Daoy (cell line): ENCODE measurements around the gene ZFP36. TPM values are rescaled to one million over a fixed set of nuclear protein-coding genes. Genes with fewer than 3 reads are reported as not detected.
"Not testable (repeated sequence)": the region's sequence is repeated elsewhere in the genome, so short reads cannot be mapped to it uniquely, and the experiment has no call there.

ENCODE experiments used
- DNase-seq: peaks from one replicate; pipeline ENCODE4 v3.0.0-alpha.2; 2015; ENCODE audit warnings: low read depth
- total RNA-seq: library from RNA; depleted of rRNA; stranded (reverse); fragments of >200 nt; shearing (Covaris generic); gene quantifications from 2 replicates; pipeline ENCODE4 v1.2.3, GENCODE V29; 2014; rRNA removed

The ZFP36 gene, protein sequence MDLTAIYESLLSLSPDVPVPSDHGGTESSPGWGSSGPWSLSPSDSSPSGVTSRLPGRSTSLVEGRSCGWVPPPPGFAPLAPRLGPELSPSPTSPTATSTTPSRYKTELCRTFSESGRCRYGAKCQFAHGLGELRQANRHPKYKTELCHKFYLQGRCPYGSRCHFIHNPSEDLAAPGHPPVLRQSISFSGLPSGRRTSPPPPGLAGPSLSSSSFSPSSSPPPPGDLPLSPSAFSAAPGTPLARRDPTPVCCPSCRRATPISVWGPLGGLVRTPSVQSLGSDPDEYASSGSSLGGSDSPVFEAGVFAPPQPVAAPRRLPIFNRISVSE
- 0.21 and 2.1 TPM in 2 replicates for total RNA-seq

DNA sequence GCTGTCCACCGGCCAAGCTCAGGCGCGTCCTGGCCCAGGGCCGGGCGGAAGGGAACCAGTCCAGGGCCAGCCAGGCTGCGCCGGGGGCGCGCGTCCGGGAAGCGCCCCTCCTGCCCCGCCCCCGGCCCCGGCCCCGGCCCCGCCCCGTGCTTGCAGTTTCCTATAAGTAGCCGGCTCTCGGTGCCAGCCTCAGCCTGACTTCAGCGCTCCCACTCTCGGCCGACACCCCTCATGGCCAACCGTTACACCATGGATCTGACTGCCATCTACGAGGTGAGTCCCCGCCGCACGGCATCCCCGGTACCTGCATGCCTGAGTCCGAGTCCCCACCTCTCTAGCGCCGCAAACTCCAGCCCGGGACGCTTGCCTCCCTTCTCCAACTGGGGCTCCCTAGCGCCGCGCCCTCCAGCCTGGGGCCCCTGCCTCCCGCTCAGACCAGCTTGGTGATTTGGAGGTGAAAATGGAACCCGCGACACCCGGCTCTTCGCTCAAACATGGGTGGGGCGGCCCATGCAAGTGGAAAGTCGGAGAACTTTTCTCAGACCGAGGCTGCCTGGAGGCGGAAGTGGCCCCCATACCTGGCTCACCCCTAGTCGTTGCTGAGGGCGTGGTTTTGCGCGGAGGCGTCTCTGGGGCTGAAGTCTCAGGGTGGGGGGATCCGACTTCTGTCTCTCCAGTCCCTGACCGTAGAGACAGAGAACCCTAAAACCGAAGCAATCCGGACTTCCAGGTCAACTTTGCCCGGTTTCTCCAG is at the start of gene ZFP36:
ZFP36 (plus strand) TSS at position 192 of the 754 bp plus-strand sequence; CDS start at position 250, 58 bp downstream.
- peak; percentile 87 for DNase-seq

DNA sequence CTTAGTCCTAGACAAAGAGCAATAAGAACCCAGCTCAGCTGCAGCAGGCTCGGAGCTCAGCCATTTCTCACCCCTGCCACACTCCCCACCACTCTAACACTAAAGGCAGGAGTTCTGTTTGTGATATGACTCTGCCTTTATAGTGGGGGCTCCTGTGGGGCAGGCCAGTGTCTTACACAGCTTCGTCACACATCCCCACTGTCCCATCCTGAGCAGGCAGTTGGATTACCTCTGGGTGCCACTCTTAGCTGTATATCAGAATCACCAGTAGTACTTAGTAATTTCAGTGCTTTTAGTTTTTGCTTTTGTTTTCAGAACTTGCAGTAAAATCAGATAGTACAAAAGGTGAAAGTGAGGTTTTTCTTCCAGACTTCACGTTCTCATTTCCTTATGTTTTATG is 47.6 kb upstream of the ZFP36 start:
- no peak for DNase-seq

DNA sequence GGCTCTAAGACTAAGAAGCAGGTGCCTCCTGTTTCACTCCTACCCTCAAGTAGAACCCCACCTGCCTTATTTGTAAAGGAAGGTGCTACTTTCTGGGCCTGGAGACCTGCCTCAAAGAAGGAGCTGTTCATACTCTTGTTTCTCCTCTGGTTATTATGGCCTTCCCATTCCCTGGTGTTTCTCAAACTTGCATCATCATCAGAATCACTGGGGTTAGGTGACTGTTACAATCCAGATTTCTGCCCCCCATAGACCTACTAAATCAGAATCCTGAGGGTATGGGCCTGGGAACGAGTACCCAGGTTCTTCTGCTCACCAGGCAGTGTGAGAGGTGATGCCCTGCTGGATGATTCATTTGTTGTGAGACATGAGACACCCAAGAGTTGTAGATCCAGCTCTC is 46.0 kb upstream of the ZFP36 start:
- no peak for DNase-seq

DNA sequence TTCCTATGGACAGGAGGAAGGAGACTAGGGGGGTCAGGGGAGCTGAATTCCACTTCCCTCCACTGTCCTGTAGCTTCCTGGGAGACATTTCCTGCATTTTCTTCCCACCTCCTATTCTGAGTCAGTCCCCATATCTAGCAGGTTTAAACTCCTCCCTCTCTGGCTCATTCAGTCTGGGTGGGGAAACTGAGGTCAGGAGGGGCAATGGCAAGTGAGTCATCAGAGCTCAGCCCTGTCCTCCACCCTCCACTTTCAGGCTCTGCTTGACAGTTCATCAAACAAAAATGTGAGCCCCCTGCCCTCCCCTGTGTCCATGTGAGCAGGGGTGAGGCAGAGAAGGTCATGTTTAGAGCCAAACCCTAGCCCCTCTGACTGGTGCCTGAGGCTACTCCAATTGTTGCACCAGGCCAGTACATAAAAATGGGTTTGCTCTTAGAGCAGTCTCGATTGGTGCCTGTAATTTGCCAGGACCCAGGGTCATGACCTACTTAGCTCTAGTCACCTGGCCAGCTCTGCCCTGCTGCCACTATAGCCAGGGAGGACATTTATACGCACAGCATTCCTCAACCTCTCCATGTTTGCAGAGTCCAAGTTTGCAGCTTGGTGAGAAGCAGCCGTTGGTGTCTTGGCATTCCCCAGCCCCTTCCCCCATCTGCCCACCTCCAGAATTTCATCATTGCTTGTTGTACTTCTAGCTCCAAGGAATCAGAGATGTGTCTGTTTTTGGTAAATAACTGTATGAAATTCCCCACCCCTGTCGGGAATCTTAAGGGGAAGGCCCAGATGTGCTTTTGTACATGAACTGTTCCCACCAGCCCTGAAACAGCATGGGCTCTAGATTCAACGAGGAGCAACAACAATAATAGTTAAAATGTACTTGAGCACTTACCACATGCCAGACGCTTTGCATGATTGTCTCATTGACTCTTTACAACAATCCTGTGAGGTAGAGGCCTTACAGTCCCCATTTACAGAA is 43.7 kb upstream of the ZFP36 start:
- peak; percentile 21 for DNase-seq

DNA sequence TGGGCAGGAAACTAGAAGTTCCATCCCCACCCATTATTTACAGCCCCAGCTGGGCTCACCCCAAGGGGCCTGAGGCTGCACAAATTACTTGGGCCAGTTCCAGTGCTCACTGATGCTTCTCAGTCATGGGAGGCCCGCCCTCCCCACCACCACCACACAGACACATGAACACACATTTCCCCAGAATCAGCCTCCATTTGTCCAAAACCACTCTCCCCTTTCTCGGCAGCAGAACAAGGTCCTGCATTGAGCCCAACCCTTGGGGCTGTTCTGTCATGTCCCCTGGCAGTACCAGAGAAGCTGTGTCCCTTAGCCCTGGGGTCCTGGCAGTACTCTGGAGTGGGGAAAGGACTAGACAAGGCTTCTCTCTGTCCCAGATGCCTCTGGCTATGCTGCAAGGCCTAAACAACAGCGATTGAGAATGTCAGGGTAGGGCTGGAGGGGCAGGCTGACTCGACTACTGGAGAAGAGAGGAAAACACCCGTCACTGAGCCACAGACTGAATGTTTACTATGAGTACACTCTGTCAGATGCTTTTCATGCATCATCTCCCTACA is 42.7 kb upstream of the ZFP36 start:
- DNase-seq = no peak

DNA sequence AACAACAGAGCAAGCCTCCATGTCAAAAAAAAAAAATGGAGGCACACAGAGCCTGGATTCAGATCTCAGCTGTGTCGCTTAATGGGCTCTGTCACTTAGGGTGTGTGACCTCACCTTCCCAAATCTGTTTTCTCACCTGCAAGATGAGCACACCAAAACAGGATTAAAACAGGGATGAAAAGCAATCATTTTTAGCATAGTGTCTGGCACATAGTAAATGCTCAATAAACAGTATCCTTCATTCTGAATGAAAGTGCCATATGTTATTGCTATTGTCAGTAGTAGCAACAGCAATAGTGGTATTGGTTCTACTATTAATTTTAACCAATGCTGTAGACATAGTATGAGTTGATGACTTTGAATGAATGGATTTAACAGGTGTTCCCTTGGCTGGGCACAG is 41.1 kb upstream of the ZFP36 start:
- no peak for DNase-seq

DNA sequence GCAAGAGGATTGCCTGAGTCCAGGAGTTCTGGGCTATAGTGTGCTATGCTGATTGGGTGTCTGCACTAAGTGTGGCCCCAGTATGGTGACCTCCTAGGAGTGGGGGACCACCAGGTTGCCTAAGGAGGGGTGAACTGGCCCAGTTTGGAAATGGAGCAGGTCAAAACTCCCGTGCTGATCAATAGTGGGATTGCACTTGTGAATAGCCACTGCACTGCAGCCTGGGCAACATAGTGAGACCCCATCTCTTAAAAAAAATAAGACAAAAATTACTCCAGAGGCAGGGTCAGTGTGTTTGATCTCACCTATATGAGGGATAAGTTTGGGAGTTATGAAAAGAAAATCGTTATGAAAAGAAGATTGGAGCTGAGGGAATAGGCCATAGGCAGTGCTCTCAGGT is 37.4 kb upstream of the ZFP36 start:
- DNase-seq = no peak

DNA sequence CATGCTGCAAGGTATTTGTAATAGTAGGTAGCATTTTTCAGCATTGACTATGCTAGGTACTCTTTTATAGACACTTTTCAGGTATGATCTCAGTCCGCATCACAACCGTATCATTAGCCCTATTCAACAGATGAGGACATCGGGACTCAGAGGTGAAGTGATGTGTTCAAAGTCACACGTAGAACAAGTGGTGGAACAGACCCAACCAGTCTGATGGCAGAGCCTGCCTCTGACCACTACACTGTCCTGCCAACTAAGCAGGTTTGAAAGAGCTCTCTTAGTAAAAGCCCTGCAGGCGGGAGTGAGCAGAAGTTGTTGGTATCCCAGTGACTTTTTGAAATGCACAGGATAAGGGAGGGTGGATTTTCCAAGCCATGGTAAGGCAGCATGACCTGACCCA is 35.9 kb upstream of the ZFP36 start:
- DNase-seq = no peak

DNA sequence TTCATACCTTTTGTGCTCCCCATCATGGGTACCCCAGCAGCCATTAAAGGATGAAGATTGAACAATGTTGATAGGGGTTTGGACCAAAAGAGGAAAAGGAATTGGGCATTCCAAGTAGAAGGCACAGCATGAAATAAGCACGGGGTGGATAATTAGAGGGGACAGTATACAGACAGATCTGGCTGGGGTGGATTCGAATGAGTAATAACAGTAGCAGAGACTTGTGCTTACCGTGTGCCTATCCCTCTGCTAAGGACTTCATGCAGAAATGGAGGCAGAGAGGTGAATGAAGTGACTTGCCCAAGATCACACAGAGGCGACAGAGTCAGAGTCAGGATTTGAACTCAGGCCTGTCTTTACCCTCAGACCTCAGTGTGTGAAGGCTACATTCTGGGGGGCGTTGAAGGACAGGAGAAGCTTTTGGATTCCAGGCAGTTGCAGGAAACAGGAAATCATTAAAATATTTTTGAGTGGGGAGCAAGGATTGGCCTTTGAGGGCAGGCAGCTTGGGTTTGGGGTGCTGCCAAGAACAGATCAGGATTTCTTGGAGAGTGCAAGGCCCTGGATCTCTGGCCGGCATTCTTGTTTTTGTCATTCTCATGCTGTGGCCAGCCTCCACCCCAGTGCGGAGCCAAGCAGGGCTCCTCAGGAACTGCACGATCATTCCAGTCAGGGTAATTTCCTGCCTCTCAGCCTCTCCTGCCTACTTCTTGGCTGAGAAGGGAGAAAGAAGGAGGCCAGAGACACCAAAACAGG is 34.4 kb upstream of the ZFP36 start:
- peak; percentile 74 for DNase-seq

DNA sequence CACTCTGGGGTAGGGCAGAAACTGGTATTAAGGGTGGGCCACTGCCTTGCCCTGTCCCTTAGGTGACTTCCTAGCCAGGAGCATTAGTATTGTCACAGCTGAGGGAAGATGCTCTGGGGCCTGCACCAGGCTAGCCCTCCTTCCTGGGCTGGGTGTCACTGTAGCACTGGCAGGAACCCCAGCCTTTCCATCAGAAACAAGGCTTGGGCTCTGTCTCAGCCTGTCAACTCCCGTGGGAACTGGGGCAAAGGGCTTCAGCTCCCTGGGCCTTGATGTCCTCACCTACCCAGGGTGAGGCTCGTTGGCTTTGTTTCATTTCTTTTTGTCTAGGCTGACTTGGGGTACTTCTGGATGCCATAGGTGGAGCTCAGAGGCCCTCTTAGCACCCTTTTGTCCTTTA is 33.7 kb upstream of the ZFP36 start:
- DNase-seq = no peak

DNA sequence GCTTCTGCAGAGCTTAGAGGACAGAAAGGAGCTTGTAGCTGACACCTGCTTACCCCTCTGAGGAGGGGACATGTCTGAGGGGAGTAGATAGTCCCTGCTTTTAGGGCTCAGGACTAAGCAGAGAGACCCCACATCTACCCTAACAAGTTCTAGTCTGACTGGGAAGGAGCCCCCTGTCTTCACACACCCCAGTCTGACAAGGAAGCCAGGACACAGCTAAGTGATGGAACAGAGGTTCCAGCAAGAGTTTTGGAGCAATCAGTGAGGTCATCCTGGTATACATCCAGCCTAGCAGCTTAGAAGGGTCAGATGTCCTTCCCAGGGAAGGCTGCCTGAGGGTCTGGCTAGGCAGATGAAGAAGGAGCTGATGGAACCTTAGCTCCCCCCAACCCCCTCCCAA is 30.7 kb upstream of the ZFP36 start:
- no peak for DNase-seq

DNA sequence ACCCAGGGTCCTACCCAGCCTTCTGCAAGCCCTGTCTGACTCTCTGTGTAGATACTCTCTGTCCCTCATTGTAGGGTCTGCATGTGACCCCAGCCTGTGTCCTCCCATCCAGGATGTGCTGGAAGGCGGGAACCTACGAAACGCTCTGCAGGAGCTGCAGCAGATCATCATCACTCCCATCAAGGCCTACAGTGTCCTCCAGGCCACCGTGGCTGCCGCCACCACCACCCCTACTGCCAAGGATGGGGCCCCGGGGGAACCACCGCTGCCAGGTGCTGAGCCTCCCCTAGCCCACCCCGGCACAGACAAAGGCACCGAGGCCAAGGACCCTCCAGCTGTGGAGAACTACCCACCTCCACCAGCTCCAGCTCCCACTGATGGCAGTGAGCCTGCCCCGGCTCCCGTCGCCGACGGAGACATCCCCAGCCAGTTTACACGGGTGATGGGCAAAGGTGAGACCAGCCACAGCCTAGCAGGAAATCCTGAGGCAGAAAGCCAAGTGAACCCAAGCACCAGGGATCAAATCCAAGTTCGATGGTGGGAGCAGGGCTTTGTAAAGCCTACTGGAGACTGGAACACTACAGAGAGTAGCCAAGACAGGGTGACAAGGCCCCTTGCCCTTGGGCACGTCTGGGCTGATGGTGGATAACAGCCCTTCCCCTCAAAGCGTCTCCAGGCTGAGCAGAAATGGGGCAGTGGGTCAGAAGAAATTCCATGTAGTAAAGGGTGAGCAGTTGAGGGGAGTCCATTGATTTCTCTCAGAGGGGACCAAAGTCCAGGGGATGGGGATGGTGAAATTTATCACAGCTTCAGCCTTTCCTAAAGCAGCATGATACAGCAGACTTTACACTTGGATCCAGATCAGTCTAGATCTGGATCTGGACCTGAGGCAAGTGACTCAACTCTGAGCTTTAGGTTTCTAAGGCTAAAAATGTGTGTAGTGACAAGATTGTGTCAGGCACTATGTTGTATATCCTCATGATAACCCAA is 29.0 kb upstream of the ZFP36 start:
- DNase-seq = no peak

DNA sequence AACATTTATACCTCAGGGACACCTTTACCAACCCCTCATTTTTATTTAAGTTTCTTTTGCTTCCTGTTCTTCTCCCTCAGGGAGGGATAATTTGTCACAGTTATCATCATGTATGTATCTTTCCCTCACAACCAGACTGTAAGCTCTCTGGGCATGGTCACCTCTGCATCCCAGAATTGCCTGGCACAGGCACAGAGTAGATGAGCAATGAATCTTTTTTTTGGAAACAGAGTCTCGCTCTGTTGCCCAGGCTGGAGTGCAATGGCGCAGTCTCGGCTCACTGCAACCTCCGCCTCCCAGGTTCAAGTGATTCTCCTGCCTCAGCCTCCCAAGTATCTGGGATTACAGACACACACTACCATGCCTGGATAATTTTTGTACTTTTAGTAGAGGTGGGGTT is 27.3 kb upstream of the ZFP36 start:
- DNase-seq = not testable (repeated sequence)

DNA sequence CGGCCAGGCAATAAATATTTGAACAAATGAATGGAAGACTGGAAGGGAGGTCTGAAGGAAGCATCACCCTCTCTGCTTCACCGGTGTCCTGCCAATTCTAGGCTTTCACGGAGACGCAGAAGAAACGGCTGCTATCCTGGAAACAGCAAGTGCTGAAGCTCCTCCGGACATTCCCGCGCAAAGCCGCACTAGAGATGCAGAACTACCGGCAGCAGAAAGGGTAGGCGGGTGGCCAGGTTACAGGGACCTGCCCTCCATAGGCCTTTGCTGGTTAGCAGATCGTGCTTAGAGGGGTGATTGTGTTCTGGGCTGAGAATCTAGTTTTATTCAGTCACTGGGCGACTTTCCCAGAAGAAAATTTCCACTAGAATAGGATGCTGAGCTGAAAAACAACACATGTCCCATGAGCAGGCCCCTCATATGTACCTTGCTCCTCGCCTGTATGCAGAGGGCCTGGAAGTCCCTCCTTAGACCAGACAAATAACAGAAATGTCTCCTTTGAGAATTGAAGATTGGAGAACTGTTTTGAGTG is 26.7 kb upstream of the ZFP36 start:
- DNase-seq = no peak

DNA sequence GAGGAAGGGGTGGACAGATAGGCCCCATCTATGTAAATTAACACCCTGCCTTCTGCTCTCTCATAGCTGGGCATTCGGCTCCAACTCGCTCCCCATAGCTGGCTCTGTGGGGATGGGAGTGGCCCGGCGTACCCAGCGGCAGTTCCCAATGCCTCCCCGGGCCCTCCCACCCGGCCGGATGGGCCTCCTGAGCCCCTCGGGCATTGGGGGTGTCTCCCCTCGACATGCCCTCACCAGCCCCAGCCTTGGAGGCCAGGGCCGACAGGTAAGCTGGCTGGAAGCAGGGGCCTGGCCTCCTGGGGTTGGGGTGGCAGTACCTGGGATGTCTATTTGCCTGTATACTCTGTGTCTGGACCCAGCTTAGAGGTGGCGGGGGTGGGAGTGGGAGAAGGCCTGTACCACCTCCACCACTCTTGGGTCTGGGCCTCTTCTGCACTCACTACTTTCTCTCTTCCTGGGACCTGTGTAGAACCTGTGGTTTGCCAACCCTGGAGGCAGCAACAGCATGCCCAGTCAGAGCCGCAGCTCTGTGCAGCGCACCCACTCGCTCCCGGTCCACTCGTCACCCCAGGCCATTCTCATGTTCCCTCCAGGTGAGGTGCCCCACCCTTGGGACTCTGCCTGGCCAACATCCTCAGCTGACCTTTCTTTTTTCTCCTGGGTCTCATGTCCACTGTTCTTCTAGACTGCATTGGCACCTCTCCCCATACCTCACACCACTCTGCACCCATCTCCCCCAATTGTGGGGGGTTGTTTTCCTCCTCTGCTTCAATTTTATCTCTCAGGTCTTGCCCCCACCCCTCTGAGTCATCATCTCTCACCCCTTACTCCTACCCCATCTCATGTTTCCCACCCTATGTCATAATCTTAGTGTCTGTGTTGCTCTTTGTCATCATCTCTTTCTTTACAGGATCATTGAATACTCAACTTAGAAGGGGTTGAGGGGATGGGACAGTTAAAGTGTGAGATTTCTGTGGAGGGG is 25.8 kb upstream of the ZFP36 start:
- DNase-seq = no peak

DNA sequence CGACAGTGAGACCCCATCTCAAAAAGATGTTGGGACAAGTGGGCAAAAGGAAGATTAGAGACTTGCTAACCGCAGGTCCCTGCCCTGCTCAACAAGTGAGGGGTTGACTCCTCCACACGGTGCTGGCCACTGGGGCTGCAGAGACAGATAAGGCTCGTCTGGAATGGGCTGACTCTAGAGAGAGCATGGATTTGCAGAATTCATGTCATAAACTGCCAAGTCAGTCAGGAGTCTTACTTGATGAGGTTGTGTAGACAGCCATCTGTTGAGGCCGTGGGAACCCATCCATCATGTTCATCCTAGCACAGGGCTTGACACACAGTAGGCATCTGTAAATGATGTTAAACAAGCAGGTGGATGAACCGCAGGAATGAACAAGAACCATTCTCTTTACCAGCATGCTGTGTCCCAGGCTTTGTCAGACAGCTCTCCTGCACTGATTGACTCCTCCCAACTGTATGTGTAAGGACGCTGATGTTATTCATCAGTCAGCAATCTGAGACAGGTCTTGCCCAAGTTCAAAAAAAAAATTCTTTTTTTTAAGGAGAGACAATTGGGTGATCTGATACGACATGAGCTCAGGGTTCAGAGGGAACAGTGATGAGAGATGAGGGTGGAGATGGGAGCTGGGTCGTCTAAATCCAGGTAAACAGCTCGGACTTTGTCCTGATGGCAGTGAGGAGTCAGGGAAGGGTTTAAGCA is 24.6 kb upstream of the ZFP36 start:
- DNase-seq = no peak

DNA sequence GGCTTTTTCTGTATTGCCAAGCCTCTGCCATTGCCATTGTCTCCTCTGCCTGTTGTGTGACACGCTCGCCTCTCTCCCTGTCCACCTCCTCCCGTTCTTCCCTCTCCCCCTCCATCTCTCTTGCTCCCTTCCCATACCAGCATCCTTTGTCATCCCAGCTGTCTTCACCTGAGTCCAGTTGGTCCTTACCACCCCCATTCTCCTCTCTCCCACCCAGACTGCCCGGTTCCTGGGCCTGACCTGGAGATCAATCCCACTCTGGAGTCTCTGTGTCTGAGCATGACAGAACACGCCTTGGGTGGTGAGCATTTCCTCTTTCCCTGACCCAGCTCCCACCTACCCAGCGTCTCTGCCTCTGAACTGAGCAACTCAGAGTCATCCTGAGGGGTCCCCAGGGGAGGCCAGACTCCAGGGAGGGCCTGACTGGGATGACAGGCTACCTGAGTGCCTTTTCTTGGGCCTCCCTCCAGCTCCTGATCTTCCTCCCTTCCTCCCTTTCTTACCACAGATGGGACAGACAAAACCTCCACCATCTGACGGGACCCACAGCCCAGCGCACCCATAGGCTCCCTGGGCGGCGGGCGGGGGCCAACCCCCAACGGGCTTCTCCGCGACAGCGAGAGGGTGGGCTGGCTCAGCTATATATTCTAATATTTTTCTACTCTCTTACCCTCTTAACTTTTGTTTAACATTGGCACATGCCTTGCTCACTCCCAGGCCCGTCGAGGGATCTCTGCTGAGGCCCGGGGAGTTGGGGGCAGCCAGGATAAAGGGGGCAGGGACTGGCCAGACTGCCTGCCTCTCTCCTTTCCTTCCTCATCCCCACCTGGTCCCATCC is 23.4 kb upstream of the ZFP36 start:
- no peak for DNase-seq
